Activated CD8-positive, alpha-beta memory T cell treated with anti-CD3 and anti-CD28 coated beads, Interleukin-2, amount 50 U/mL, for 24 hours (primary cell): ENCODE results near the gene FRS3.

Source experiments
- DNase-seq: peaks from one replicate; pipeline ENCODE4 v3.0.0-alpha.2; 2020; ENCODE audit errors: extremely low read depth

Gene FRS3

GRCh38 chr6:41728073-41728936, 51.4 kb downstream of the FRS3 start:
- no peak for DNase-seq

- DNase-seq, result no peak
These were observed 52.0 kb downstream of the FRS3 start for GRCh38 chr6:41727705-41728072.

GRCh38 chr6:41726876-41727275, 52.8 kb downstream of the FRS3 start:
- no peak for DNase-seq

GRCh38 chr6:41724586-41725501, 54.9 kb downstream of the FRS3 start:
- DNase-seq, result no peak

- DNase-seq, result no peak
These were observed 55.5 kb downstream of the FRS3 start for GRCh38 chr6:41724228-41724580.

GRCh38 chr6:41723530-41724227, 56.0 kb downstream of the FRS3 start:
- no peak for DNase-seq

GRCh38 chr6:41722969-41723529, 56.7 kb downstream of the FRS3 start:
- no peak for DNase-seq

- DNase-seq, result no peak
These were observed 58.3 kb downstream of the FRS3 start for GRCh38 chr6:41721414-41721813.

- DNase-seq, result no peak
These were observed 58.9 kb downstream of the FRS3 start for GRCh38 chr6:41720783-41721182.

GRCh38 chr6:41720262-41720620, 59.5 kb downstream of the FRS3 start:
- DNase-seq, result no peak
